GM10266 (cell line): ENCODE measurements around the gene MAS1L.
A peak's percentile ranks its signal among the peaks of the same experiment; 100 is the strongest.

Source experiments
- DNase-seq: peaks from one replicate; pipeline ENCODE4 v3.0.0; 2012; ENCODE audit errors: extremely low spot score
- CTCF ChIP-seq: IDR thresholded peaks from 2 replicates; pipeline ENCODE4 v1.5.1; 2012; ENCODE audit warnings: mild to moderate bottlenecking, low read depth; ENCODE audit not compliant: control insufficient read depth, insufficient read depth; ENCODE audit errors: missing control alignments

MAS1L gene

GRCh38 chr6:29510746-29511300, 23.1 kb upstream of the MAS1L start:
- no peak for TF ChIP-seq CTCF
- no peak for DNase-seq

GRCh38 chr6:29510202-29510601, 22.4 kb upstream of the MAS1L start:
- DNase-seq = no peak
- TF ChIP-seq CTCF = no peak

GRCh38 chr6:29509711-29510110, 22.0 kb upstream of the MAS1L start:
- no peak for TF ChIP-seq CTCF
- no peak for DNase-seq

GRCh38 chr6:29509239-29509638, 21.5 kb upstream of the MAS1L start:
- DNase-seq = peak; percentile 51
- no peak for TF ChIP-seq CTCF

GRCh38 chr6:29507319-29507718, 19.6 kb upstream of the MAS1L start:
- no peak for TF ChIP-seq CTCF
- DNase-seq = no peak

- no peak for DNase-seq
- TF ChIP-seq CTCF = no peak
Measured at GRCh38 chr6:29506446-29507067, 18.8 kb upstream of the MAS1L start.

GRCh38 chr6:29505808-29506207, 18.1 kb upstream of the MAS1L start:
- DNase-seq = no peak

More at GRCh38 chr6:29505808-29506207, 18.1 kb upstream of the MAS1L start:
- TF ChIP-seq CTCF = no peak
